GM21390 (cell line): ENCODE measurements around the gene TXNDC15.
"Not testable (repeated sequence)": the region's sequence is repeated elsewhere in the genome, so short reads cannot be mapped to it uniquely, and the experiment has no call there.

ENCODE experiments used
- ATAC-seq: cut with Tn5 transposase; IDR thresholded peaks from one replicate; pipeline ENCODE4 v1.9.1; 2021; ENCODE audit not compliant: unreplicated experiment

TXNDC15 gene

GRCh38 chr5:134877159-134877558, 3.0 kb downstream of the TXNDC15 start:
- ATAC-seq: no peak

DNA sequence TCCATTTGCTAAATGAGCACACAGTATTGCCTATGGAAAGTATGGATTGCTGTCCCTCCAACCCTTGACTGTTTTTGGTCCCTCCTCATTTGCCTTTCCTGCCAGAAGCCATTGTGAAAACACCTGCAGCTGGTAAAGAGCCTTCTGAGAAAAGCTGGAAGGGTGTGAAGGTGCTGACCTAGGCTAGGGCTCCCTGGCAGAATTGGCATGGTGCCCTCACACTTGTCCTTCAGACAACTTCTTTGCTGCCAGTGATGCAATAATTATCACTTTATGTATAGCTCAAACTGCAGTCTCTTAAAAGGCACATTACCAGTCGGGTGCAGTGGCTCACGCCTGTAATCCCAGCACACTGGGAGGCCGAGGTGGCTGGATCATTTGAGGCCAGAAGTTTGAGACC, 4.2 kb downstream of the TXNDC15 start:
- no peak for ATAC-seq

GRCh38 chr5:134879456-134879855, 5.3 kb downstream of the TXNDC15 start:
- no peak for ATAC-seq

DNA sequence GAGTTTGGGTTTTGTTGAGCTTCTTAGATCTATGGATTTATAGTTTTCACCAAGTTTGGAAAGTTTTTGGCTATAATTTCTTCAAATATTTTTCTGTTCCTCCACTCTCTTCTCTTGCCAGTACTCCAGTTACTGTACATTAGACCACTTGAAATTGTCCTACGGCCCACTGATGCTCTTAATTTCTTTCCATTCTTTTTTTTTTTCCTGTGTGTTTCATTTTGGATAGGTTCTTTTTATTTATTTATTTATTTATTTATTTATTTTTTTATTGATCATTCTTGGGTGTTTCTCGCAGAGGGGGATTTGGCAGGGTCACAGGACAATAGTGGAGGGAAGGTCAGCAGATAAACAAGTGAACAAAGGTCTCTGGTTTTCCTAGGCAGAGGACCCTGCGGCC, 6.8 kb downstream of the TXNDC15 start:
- ATAC-seq: not testable (repeated sequence)

GRCh38 chr5:134881711-134882110, 7.5 kb downstream of the TXNDC15 start:
- not testable (repeated sequence) for ATAC-seq

DNA sequence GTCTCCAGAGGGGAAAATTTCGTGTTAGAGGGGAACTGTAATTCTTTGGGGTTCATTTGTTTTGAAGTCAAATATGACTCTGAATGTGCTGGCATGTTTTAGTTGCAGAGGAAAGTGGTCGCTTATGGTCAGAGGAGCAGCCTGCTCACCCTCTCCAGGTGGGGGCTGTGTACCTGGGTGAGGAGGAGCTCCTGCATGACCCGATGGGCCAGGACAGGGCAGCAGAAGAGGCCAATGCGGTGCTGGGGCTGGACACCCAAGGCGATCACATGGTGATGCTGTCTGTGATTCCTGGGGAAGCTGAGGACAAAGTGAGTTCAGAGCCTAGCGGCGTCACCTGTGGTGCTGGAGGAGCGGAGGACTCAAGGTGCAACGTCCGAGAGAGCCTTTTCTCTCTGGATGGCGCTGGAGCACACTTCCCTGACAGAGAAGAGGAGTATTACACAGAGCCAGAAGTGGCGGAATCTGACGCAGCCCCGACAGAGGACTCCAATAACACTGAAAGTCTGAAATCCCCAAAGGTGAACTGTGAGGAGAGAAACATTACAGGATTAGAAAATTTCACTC, 13.5 kb downstream of the TXNDC15 start:
- ATAC-seq: no peak

- no peak for ATAC-seq
These were observed 15.2 kb downstream of the TXNDC15 start for GRCh38 chr5:134889335-134889734.

- ATAC-seq: no peak
These were observed 17.3 kb downstream of the TXNDC15 start for GRCh38 chr5:134891473-134891872.

DNA sequence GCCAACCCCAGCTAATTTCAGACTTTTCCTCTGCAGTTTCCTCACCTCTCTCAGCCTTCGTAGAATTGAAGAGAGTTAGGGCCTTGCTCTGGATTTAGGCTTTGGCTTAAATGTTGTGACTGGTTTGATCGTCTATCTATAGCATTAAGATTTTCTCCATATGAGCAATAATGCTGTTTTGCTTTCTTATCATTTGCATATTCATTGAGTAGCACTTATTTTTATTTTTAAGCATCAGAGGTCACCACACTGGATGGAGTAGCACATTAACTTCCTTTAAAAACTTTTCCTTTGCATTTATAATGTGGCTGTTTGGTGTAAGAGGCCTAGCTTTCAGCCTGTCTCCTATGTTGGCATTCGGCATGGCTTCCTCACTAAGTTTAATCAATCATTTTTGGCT, 18.1 kb downstream of the TXNDC15 start:
- ATAC-seq: no peak

- no peak for ATAC-seq
These were observed 18.8 kb downstream of the TXNDC15 start for GRCh38 chr5:134892926-134893325.

DNA sequence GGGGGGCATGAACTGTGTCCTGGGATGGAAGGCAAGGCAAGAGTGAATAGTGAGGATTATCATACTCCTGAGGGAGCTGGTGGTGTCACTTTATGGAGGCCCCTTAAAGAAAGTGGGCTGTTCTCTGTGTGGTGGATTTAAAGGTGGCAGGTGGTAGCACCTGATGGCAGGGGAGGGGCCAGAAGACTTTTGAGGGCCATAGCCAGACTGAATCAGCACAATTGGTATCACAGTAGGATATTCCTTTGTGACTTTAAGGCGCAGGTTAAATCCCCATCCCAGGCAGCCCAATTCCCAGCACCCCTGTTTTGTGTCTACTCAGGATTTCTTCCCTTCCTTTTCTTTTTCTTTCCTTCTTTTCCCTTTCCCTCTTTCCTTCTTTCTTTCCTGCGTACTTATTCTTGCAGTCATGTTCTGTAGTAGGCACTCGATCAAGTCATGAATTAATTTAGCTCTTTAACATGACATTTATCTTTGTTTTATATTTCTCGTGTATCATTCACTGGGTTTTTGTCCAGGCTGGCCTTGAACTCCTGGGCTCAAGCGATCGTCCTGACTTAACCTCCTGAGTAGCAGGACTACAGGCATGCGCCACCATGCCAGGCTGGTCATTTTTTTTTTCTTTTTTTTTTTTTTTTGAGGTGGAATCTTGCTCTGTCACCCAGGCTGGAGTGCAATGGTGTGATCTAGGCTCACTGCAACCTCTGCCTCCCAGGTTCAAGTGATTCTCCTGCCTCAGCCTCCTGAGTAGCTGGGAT, 19.8 kb downstream of the TXNDC15 start:
- ATAC-seq: no peak

DNA sequence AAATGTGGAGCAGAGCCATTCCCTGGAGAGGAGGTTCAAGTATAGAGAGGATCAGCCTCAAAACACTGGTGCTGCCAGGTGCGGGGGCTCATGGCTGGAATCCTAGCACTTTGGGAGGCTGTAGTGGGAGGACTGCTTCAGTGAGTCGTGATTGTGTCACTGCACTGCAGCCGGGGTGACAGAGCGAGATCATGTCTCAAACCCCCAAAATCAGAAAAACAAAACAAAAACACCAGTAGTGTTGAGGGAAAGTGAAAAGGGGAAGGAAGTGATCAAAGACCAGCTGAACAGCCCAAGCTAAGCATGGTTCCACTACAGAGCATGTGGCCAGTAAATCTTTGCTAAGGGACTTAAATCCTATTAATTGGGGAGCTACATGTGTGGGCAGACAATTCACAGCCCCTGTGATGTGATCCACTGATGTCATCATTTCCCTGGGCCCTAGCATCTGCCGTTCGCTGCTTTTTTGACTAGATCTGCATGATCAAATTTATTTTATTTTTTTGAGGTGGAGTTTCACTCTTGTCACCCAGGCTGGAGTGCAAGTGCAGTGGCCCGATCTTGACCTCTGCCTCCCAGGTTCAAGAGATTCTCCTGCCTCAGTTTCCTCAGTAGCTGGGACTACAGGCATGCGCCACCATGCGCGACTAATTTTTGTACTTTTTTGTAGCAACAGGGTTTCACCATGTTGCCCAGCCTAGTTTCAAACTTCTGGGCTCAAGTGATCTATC, 28.1 kb downstream of the TXNDC15 start:
- ATAC-seq: peak; percentile 33

GRCh38 chr5:134904610-134905245, 30.6 kb downstream of the TXNDC15 start, which contains the start of gene PCBD2:
TSS of gene PCBD2 (plus strand) at chr5:134905131. CDS start at chr5:134905140, 9 bp downstream.
- peak; percentile 75 for ATAC-seq

- peak; percentile 25 for ATAC-seq
These were observed 31.2 kb downstream of the TXNDC15 start for GRCh38 chr5:134905246-134905996.

DNA sequence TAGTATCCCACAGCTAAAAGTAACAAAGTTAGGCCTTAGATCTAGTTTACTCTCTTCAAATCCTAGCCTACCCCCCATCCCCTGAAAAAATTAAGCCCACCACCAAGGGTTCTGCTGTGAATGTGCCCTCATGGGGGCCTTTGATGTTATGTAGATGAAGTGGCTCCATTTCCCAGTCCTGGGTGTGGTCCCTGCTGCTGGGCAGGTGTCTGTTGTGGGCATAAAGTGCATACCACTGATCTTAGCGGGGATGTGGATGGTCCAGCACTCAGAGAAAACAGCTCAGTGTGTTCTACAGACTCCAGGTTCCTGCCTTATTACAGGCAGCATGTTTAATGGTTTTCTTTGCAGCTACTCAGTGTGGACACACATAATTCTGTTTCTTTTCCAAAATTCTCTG, 32.6 kb downstream of the TXNDC15 start:
- no peak for ATAC-seq

- ATAC-seq: not testable (repeated sequence)
These were observed 36.6 kb downstream of the TXNDC15 start for GRCh38 chr5:134910752-134911151.

GRCh38 chr5:134911285-134912206, 37.4 kb downstream of the TXNDC15 start:
- ATAC-seq: no peak

GRCh38 chr5:134913254-134913653, 39.1 kb downstream of the TXNDC15 start:
- no peak for ATAC-seq

DNA sequence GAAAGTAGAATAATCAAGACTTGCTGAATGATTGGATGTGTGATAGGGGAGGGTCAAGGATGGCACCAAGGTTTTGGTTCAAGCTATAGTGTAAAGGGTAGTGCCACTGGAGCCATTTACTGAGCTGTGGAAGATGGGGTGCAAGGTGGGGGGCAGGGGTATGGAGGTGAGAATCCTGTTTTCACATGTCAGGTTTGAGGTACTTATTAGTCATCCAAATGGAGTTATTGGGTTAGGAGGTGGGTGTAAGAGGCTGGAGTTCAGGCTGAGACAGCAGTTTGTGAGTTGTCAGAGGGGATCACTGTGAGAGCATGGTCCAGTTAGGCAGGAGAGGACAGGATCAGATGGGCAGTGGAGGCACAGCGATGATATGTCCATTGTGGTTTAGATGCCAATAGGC, 39.6 kb downstream of the TXNDC15 start:
- no peak for ATAC-seq
